ENCODE measurements around the gene GPR137.
"Not testable (repeated sequence)": the region's sequence is repeated elsewhere in the genome, so short reads cannot be mapped to it uniquely, and the experiment has no call there.

GPR137 gene

DNA sequence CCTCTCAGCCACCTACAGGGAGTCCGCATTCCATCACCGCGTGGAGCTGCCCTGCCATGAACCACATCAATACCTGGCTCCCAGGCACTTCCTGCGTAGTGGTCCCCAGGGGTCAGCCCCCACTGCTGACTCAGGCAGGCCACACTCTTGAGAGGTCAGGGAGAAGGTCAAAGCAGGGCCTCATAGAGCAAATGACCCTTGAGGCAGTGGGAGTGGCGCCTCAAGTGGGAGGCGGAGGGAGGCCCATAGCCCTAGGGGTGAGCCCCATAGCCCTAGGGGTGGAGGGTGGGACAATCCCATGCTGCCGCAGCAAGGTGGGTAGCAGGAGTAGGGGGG is 37.2 kb downstream of the GPR137 start:
- no peak for DNase-seq (ENCODE audit: low read depth, low spot score)
- Histone ChIP-seq H3K9ac (ENCODE audit: insufficient read length, low read depth) (no peak overlapping the region), H3K4me1 (ENCODE audit: insufficient read depth, insufficient read length) (peaks cover 34% of the 10 kb centered on the region), H3K9me3 (ENCODE audit: insufficient read depth, low read length) (no peaks in the 10 kb centered on the region), H3K36me3 (ENCODE audit: insufficient read depth, insufficient read length, low read length) (peaks cover 43% of the 10 kb centered on the region), H3K4me3 (ENCODE audit: insufficient read length, low read depth) (no peak overlapping the region), H3K27me3 (ENCODE audit: insufficient read depth, insufficient read length) (no peaks in the 10 kb centered on the region)
- TF ChIP-seq YY1 (IDR thresholded peaks at IDR 0.05; ENCODE audit: insufficient read depth, insufficient read length), result no peak
- TF ChIP-seq SUZ12 (IDR thresholded peaks at IDR 0.05; ENCODE audit: extremely low read depth, insufficient read depth, insufficient read length), result no peak
- no peak for TF ChIP-seq ZNF274 (IDR thresholded peaks at IDR 0.05; ENCODE audit: low read depth, low read length)

GRCh38 chr11:64323373-64323772 is 37.7 kb downstream of the GPR137 start:
- TF ChIP-seq YY1 (IDR thresholded peaks at IDR 0.05; ENCODE audit: insufficient read depth, insufficient read length), result no peak
- no peak for TF ChIP-seq SUZ12 (IDR thresholded peaks at IDR 0.05; ENCODE audit: extremely low read depth, insufficient read depth, insufficient read length)
- no peak for TF ChIP-seq ZNF274 (IDR thresholded peaks at IDR 0.05; ENCODE audit: low read depth, low read length)
- no peaks in the 10 kb centered on the region for H3K9me3 ChIP-seq (ENCODE audit: insufficient read depth, low read length)
- H3K27me3 ChIP-seq (ENCODE audit: insufficient read depth, insufficient read length), result no peaks in the 10 kb centered on the region
- H3K9ac ChIP-seq (ENCODE audit: insufficient read length, low read depth), result no peak overlapping the region
- peaks cover 34% of the 10 kb centered on the region for H3K4me1 ChIP-seq (ENCODE audit: insufficient read depth, insufficient read length)
- peaks cover 43% of the 10 kb centered on the region for H3K36me3 ChIP-seq (ENCODE audit: insufficient read depth, insufficient read length, low read length)
- no peak overlapping the region for H3K4me3 ChIP-seq (ENCODE audit: insufficient read length, low read depth)
- no peak for DNase-seq (ENCODE audit: low read depth, low spot score)

GRCh38 chr11:64323984-64324383 is 38.3 kb downstream of the GPR137 start:
- Histone ChIP-seq H3K4me1 (ENCODE audit: insufficient read depth, insufficient read length) (peaks cover 34% of the 10 kb centered on the region), H3K9ac (ENCODE audit: insufficient read length, low read depth) (peak overlapping the region; percentile 42), H3K36me3 (ENCODE audit: insufficient read depth, insufficient read length, low read length) (peaks cover 43% of the 10 kb centered on the region)
- H3K27me3 ChIP-seq (ENCODE audit: insufficient read depth, insufficient read length); DNase-seq (ENCODE audit: low read depth, low spot score); H3K9me3 ChIP-seq (ENCODE audit: insufficient read depth, low read length); H3K4me3 ChIP-seq (ENCODE audit: insufficient read length, low read depth): not testable (repeated sequence)

GRCh38 chr11:64324692-64325469 is 39.2 kb downstream of the GPR137 start:
- no peak for TF ChIP-seq YY1 (IDR thresholded peaks at IDR 0.05; ENCODE audit: insufficient read depth, insufficient read length)
- Histone ChIP-seq H3K27me3 (ENCODE audit: insufficient read depth, insufficient read length) (no peaks in the 10 kb centered on the region), H3K9me3 (ENCODE audit: insufficient read depth, low read length) (no peaks in the 10 kb centered on the region), H3K36me3 (ENCODE audit: insufficient read depth, insufficient read length, low read length) (peaks cover 34% of the 10 kb centered on the region), H3K9ac (ENCODE audit: insufficient read length, low read depth) (peak overlapping the region; percentile 33), H3K4me1 (ENCODE audit: insufficient read depth, insufficient read length) (peaks cover 28% of the 10 kb centered on the region), H3K4me3 (ENCODE audit: insufficient read length, low read depth) (no peak overlapping the region)
- no peak for DNase-seq (ENCODE audit: low read depth, low spot score)

DNA sequence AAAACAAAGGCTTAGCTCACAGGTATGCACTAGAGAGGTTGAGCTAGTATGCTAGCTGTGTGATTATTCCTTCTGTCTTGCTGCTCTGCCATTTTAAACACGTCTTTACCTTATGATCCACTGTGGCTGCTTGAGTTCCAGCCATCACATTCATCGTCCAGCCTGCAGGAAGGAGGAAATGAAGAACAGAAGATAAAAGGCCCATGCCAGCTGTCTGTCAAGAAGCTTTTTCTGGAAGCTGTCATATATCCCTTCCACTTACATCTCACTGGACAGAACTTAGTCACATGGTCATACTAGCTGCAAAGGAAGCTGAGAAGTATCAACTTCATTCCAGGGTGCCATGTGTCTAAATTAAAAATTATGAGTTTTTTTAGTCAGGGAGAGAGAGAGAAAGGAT is 41.7 kb downstream of the GPR137 start:
- H3K4me3 ChIP-seq (ENCODE audit: insufficient read length, low read depth), result no peak overlapping the region
- peaks cover 30% of the 10 kb centered on the region for H3K4me1 ChIP-seq (ENCODE audit: insufficient read depth, insufficient read length)
- H3K36me3 ChIP-seq (ENCODE audit: insufficient read depth, insufficient read length, low read length), result peaks cover 14% of the 10 kb centered on the region
- H3K9me3 ChIP-seq (ENCODE audit: insufficient read depth, low read length), result no peaks in the 10 kb centered on the region
- H3K27me3 ChIP-seq (ENCODE audit: insufficient read depth, insufficient read length), result no peaks in the 10 kb centered on the region
- TF ChIP-seq ZNF274 (IDR thresholded peaks at IDR 0.05; ENCODE audit: low read depth, low read length) (no peak), SUZ12 (IDR thresholded peaks at IDR 0.05; ENCODE audit: extremely low read depth, insufficient read depth, insufficient read length) (no peak), YY1 (IDR thresholded peaks at IDR 0.05; ENCODE audit: insufficient read depth, insufficient read length) (no peak)
- no peak overlapping the region for H3K9ac ChIP-seq (ENCODE audit: insufficient read length, low read depth)
- DNase-seq (ENCODE audit: low read depth, low spot score), result no peak

DNA sequence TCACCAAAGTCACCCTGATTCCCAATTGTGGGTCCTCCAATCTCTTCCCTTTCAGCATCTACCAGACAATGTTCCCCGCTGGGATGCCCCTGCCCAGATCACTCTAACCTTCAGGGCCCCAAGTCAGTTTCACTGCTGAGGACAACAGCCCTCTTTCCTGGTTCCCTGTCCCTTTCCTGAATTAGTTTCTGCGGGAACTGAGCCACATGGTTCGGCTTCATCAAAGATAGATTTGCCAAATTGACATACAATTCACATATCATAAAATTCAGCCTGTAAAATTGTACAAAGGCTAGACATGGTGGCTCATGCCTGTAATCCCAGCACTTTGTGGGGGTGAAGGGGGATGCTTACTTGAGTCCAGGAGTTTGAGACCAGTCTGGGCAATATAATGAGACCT is 42.3 kb downstream of the GPR137 start:
- peaks cover 8% of the 10 kb centered on the region for H3K36me3 ChIP-seq (ENCODE audit: insufficient read depth, insufficient read length, low read length)
- H3K27me3 ChIP-seq (ENCODE audit: insufficient read depth, insufficient read length), result no peaks in the 10 kb centered on the region
- H3K4me3 ChIP-seq (ENCODE audit: insufficient read length, low read depth), result no peak overlapping the region
- no peaks in the 10 kb centered on the region for H3K9me3 ChIP-seq (ENCODE audit: insufficient read depth, low read length)
- H3K4me1 ChIP-seq (ENCODE audit: insufficient read depth, insufficient read length), result peaks cover 24% of the 10 kb centered on the region
- H3K9ac ChIP-seq (ENCODE audit: insufficient read length, low read depth), result no peak overlapping the region
- no peak for DNase-seq (ENCODE audit: low read depth, low spot score)
- TF ChIP-seq YY1 (IDR thresholded peaks at IDR 0.05; ENCODE audit: insufficient read depth, insufficient read length), result no peak
- no peak for TF ChIP-seq SUZ12 (IDR thresholded peaks at IDR 0.05; ENCODE audit: extremely low read depth, insufficient read depth, insufficient read length)
- no peak for TF ChIP-seq ZNF274 (IDR thresholded peaks at IDR 0.05; ENCODE audit: low read depth, low read length)

- H3K4me1 ChIP-seq (ENCODE audit: insufficient read depth, insufficient read length), result peaks cover 8% of the 10 kb centered on the region
- H3K9me3 ChIP-seq (ENCODE audit: insufficient read depth, low read length), result no peaks in the 10 kb centered on the region
- no peak overlapping the region for H3K4me3 ChIP-seq (ENCODE audit: insufficient read length, low read depth)
- TF ChIP-seq YY1 (IDR thresholded peaks at IDR 0.05; ENCODE audit: insufficient read depth, insufficient read length) (no peak), SUZ12 (IDR thresholded peaks at IDR 0.05; ENCODE audit: extremely low read depth, insufficient read depth, insufficient read length) (no peak), ZNF274 (IDR thresholded peaks at IDR 0.05; ENCODE audit: low read depth, low read length) (no peak)
- H3K27me3 ChIP-seq (ENCODE audit: insufficient read depth, insufficient read length), result no peaks in the 10 kb centered on the region
- no peaks in the 10 kb centered on the region for H3K36me3 ChIP-seq (ENCODE audit: insufficient read depth, insufficient read length, low read length)
- peak overlapping the region; percentile 16 for H3K9ac ChIP-seq (ENCODE audit: insufficient read length, low read depth)
- DNase-seq (ENCODE audit: low read depth, low spot score), result no peak
These were observed 45.2 kb downstream of the GPR137 start for GRCh38 chr11:64330888-64331287.
